Activated CD4-positive, alpha-beta T cell treated with anti-CD3 and anti-CD28 coated beads, Interleukin-10, Interleukin-2, amounts not matched to agents 100 ng/mL and 50 ng/mL, durations not matched to agents 16 hours and 8 hours (primary cell): ENCODE results near the gene ERC1.
A peak's percentile ranks its signal among the peaks of the same experiment; 100 is the strongest.

ENCODE experiments used
- DNase-seq: peaks from one replicate; pipeline ENCODE4 v3.0.0-alpha.2; 2020

ERC1 gene

DNA sequence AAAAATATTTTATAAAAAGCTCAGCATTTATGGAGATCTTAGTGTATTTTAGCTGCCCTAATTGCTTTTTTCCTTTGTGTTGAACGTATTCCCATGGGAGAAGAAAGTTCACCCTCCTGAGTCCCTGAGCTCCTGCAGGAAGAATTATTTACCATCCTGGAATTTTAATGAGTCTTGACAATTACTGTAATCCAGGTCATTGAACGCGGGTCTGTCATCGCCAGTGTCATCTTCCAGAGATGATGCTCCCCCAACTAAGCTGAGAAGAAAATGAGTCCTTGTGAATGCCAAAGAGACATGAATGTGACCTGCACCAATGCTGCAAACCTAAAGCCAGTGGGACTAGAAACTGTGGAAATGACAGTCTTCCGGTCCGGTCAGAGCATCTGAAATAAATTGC lies 473.9 kb downstream of the ERC1 start:
- DNase-seq: no peak

DNA sequence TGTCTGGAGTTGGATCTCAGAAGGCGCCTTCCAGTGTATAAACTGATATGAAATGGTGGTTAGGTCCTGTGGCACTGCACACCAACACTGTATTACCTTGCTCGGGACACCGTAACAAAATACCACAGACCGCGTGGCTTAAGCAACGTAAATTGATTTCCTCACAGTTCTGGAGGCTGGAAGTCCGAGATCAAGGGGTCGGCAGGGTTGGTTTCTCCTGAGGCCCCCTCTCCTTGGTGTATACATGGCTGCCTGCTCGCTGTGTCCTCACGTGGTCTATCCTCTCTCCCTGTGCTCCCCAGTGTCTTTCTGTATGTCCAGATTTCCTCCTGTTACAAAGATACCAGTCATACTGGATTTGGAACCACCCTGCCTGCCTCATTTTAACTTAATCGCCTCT lies 475.0 kb downstream of the ERC1 start:
- DNase-seq: no peak

DNA sequence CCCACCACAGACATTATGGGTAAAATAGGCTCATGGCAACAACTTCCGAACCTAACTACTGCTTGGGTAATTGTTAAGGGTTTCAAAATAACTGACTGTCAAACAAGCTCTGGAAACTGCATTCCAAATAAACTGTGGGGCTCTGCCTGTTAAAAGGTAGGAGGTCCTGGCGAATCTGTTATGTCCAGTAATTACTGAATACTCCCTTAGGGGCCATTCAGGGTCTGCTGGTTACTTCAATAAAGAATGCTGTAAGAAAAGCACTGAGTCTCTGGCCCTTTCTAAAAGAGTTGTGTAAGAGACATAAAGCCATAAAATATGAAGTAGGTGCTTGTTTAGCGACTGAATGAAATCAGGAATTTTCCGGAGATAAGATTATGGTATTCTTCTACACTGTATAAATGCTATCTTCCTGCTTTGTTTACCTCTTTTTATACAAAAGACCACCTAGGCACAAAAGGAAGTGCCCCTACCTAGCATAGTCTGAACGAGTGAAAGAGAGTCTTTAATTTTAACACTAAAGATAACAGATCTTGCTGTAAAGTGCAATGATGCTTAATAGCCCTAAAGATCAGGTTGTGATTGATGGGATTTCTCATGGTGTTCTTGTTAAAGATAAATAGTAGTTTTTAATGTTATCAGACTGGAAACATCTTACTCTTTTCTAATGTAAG lies 475.6 kb downstream of the ERC1 start:
- no peak for DNase-seq

DNA sequence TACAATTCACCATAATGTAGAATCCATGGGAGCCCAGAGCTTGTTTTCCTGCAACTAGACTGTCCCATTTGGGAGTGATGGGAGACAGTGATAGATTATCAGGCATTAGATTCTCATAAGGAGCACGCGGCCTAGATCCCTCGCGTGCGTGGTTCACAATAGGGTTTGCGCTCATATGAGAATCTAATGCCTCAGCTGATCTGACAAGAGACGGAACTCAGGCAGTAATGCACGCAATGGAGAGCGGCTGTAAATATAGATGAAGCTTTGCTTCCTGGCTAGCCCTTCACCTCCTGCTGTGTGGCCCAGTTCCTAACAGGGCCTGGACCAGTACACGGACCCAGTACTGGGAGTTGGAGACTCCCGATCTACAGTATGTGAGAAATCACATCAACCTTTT lies 476.7 kb downstream of the ERC1 start:
- DNase-seq: no peak

DNA sequence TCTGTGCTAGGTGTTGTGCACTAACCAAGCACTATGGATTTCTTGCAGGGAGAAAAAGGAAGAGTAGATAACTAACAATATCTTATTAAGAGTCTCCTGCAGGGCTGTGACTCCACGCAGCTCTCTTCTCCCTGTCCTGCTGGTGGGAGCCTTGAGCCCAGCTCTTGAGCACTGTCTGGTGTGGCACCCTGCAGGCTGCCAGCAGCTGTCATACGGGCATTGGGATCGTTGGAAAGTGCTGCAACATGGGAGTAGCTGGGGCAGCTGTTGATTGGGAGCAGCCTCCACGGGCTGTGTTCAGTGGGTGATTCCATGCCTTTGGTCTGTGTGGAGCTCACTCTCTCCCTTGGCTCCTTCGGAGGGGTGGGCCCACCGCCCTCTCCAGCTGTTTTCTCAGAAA lies 478.0 kb downstream of the ERC1 start:
- no peak for DNase-seq

DNA sequence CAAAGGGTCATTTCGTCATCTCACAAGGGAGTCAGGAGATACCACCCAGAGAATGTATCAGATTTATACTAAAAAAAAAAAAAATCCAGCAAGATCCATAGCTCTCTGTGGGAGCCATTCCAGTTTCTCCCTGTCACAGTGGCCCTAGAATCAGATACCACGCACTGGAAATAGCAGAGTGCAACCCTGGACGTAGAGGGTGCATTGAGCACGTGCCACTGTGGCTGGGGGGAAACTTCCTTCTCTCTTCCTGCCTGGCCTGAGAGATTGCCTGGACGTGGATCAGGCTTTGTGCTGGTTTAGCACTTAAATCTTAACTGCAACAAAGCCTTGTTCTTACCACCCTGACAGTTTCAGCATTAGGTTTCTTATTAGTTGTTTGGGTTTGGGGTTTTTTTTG lies 479.0 kb downstream of the ERC1 start:
- DNase-seq: no peak

DNA sequence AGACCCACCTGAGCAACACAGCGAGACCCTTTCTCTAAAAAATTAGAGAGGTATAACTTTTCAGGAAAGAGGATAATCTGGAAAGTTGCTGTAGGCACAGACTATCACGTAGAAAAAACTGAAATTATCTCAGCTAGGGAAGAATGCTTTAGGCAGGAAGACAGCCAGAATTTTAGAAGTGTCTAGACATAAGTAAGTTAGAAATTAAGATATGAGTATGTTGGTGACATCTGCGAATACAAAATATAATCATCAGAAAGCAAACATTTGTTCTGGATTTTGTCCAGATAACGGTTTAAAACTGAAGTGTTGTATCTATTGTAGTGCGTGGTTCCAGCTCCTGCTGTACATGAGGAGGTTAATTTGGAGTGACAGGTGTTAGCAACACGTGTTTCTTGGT lies 480.2 kb downstream of the ERC1 start:
- DNase-seq: no peak

DNA sequence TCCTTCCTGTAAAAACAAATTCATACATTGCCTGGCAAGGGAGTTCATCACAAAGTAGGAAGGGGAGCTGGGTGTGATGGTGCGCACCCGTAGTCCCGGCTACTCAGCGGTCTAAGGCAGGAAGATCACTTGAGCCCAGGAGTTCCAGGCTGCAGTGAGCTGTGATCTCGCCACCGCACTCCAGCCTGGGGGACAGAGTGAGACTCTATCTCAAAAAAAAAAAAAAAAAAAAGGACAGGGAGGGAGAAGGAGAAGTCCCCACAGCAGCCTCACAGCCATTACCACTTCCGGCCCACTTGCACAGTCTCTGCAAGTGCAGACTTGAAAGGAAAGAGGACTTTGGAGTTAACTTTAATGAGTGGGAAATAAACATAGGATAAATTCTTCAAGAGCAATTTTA lies 482.4 kb downstream of the ERC1 start:
- peak; percentile 76 for DNase-seq

DNA sequence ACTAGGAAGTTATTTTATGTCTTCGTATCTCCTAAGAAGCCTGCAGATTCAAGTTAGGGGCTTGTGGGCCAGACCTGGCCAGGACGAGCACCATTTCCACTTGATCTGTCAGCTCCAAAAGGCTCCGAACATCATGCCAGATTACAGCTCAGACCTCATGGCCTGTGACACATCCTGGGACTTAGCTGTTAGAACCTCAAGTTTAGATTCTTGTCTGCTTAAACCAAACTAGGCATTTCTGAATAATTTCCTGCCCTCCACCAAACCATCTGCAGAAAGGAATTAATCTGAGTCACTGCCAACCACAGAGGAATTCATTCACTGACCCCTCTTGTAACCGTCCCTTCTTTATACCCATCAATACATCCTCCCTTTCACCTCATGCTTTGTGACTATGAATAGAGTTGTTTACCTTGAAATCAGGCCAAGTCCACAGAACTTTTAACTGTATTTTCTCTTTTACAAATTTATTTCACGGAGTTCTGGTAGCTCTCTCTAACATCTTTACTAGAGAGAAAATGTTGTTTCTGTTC lies 483.1 kb downstream of the ERC1 start:
- peak; percentile 93 for DNase-seq

DNA sequence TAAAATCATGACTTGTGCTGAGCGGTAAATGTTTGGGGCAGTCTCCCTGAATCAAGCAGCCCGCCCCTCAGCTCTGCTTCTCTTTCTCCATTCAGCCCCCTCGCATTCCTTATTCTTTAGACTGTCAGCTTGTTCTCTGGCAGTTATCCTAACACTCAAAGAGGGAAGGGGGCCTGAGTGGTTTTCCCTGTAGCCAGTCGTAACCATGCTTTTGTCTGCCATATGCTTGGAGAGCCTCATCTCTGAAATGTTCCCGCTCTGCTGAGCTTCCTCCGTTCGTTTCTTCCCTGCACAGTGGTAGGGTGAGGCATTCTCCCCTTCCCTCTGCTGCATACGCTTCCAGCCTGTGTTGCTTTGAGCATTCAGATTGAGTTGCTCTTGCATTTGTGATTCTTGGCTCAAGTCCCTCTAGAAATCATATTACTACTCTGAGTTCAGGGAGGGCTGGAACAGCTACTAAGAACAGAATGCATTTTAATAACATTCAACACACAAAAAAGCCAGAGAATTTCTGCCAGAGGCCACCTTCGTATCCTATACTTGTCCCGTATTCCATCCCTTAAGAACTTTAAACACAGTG lies 483.6 kb downstream of the ERC1 start:
- DNase-seq: no peak

DNA sequence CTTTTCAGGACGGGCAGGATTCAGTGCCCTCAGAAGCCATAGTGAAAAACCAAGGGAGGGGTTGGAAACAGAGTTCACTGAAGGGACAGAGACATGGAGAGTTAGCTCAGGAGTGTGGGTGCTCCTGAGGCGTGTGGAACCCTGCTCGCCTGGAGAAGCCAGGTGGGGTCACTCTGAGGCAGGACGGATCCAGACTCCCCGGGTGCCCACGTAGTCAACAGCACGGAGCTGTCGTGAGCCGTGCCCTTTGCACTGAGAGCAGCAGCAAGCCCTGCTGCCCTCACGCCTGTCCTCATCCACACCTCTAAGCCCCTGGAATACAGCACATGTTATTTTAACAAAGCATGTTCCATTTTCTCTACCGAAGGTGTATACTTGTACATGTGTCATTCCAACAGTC lies 488.6 kb downstream of the ERC1 start:
- no peak for DNase-seq

DNA sequence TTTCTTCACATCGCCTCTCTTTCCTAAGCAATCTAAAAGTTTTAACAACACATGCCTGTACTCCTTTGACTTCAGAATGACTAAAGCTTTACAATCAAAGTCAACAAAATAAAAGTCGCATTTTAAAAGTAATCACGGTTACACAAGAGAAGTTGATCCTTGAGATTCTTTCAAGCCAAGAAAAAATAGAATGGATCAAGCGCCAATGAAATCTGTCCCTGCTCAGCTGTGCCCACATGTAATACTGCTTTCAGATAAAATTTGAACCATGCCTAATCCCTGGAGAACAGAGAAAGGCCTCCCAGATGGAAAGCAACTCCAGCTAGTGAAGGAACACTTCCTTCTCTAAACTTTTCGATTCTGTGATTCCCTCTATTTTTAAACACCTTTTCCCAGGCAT lies 490.3 kb downstream of the ERC1 start:
- no peak for DNase-seq

DNA sequence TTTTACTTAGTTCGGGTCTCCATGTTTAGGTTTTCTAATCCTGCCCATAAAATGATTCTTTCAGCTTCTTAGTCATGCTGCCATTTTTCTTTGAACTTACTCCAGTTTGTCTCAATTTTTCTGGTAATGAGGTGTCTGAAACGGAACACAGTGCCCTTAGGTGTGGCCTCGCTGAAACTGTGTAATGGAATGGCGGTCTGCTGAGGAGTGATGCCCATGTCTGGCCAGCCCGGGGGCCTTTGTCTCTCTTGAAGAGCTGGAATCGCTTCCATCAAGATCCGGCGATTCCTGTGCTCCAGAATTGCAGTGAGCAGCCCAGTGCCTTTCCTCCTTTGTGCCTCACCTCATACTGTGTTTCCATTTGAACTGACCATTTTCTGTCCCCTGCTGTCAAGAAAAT lies 490.9 kb downstream of the ERC1 start:
- no peak for DNase-seq

DNA sequence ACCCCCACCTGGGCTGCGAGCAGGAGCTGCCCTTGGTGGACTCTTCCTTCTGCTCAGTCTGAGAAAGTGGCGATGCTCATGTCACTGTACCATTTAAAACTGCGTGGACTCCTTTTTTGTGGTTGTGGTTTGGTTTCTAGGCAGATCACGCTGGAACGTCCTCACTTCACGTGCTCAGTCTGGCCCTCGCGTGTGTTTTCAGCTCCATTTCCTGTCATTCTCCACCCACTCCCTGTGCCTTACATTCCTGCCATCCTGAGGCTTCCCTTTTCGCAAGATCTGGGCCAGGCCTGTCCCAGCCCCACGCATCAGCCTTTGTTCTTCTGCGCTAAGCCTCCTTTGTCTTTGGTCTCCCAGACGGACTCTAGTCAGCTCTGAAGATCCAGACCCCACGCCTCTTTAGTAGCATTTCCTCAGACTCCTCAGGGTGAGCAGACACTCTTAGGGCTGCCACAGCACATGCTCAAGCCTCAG lies 497.9 kb downstream of the ERC1 start:
- peak; percentile 22 for DNase-seq

DNA sequence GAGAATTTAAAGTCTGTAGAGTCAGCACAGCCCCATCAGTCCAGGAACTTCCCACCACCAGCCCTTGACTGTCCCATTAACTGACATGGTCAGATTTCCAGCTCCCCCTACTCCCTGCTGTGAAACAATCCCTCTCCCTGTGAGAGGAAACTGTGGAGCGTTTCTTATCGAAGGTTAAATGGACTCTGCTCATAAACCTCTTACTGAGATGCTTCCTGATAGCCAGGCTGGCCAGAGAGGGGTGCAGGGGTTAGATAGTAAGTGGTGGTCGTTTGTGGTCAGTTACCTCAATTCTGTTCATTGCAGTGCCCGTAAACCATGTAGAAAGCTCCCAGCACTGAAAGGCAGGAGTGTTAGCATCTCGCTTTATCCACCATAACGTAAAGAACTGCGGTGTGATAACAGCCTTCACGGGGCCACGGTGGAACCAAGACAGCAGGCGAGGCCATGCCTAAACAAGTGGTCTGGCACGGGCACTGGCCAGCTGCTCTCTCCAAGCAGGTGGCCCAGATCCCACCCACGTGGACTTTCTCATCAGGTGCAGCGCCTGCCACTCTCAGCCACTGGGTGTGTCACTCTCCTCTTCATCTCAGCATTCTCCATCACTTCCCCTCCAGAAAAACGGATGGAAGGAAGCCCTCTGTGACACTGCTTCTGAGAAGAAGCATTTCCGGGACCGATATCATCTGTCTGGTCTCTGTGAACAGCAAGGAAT lies 501.1 kb downstream of the ERC1 start:
- no peak for DNase-seq

DNA sequence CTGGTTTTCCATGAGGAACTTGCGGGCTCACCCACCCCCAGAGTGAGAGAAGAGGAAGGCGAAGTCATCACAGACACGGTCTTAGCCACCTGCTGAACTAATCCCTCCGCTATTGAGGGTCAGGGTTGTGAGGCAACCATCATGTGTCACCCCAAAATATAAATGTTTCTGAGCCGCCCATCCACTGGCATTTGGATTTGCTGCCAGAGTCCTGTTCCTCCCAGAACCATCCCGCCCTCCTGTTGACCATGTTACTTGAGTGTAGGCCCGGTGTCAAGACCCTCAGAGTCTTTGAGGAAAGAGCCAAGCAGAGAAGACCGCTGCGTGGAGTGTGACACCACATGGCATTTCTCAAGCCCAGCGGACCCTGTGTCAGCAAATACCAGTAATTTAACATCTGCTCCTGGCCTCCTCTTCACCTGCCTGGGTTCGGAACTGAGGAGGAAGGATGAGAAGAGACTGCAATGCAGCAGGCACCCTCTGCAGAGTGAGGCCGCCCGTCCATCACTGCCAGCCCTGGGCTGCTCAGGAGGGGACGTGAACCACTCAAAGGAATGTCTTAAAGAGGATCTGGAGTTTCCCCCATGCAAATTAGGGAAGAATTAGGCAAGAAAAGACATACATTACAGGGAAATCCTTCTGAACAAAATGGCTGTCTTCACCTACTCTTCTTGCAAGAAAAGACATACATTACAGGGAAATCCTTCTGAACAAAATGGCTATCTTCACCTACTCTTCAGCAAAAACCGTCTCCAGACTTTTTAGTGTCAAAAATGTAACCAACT lies 502.9 kb downstream of the ERC1 start:
- DNase-seq: no peak

DNA sequence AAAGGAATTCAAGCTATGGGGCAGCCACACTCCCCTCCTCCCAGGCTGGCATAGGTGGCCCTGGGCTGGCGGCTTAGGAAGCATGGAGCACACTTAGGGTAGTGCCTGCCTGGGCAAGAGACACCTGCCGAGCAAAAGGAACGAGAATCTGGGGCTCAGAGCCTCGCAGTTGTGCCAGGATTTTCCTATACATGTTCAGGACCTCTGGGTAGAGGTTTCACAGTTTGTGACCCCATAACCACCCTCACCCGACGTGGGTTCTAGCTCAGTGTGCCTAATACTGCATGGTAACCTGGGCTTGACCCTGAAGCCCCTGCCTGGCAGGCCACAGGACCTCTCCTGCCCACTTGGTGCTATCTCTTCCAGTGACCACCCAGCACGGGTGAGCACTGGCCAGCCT lies 503.8 kb downstream of the ERC1 start:
- no peak for DNase-seq

DNA sequence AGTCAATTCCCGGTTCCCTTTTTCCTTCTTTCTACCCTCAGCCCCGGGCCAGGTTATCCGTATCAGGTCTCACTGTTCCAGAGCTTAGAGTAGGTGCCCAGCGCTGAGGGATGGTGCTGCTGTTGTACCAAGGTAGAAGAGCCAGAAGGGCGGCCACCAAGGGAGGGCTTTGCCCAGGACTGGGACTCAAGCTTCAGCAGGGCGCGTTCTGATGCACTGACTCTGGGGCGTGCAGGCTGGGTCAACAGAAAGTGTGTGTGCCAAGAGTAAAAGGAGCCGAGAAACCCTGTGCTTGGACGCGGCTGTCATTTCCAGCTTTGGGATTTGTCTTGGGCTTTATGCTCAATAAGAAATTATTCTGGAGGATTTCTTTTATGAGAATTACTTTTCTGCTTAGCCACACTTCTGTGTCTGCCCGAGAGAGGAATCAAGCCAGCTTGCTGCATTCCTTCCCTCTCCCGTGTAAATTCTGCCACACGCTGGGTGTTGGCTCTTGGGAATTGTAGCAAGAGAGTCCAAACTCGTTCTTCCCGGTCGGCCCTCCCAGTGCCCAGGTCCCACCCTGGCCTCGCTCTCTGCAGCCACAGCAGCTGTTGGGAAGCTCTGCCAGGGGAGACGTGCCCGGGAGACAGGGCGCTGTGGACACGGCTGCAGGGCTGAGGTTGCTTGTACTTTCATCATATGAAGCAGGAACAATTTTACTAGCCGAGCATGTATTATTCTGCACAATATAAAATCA lies 505.3 kb downstream of the ERC1 start:
- no peak for DNase-seq

DNA sequence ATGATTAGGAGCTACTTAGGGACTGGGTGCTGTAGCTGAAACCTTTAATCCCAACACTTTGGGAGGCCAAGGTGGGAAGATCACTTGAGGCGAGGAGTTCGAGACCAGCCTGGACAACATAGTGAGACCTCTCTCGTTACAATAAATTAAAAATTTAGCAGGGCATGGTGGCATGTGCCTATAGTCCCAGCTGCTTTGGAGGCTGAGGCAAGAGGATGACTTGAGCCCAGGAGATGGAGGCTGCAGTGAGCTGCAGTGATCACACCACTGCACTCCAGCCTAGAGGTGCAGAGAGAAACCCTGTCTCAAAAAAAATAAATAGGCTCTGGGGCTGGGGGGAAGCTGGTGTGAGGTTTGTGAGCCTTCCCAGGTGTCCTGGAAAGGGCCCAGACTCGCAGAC lies 506.1 kb downstream of the ERC1 start:
- no peak for DNase-seq

DNA sequence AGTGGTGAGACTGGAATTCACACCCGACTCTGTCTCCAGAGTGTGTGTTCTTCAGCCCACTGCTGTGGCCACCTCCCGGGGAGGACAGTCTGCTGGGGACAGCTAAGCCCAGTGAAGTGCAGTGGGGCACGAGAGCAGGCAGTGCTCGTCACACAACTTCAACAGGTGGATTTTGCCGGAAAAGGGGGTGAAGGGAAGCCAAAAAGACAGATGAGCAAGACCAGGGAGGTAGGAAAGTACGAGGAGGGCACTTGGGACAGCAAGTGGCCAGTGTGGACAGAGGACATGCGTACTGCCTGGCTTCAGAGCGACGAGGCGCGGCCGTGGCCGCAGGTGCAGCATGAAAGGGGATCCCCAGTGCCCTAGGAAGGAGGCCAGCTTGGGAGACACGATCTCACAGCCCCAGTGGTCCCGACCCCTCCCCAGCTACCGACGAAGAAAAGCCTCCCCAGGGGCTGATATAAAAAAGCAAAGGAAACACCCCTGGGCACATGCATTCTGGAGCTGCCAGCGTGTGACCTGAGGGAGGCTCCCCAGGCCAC lies 507.2 kb downstream of the ERC1 start:
- DNase-seq: no peak

DNA sequence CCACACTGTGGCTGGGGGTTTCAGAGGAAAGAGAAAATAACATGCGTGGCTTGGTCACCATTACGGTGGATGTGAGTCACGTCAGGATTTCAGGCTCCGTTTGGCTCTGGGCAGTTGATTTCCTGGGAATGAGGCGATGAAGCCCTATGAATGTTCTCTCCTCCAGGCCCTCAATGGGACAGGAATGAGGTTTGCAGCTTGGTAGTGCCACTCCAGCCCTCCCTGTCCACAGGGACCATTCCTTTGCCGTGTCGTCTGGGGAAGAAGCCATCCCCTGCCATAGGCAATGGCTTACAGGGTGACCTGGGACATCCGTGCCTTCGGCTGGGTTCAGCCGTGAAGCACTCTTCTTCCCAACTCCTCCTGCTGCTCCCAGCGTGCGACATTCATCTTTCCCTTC lies 508.3 kb downstream of the ERC1 start:
- no peak for DNase-seq

DNA sequence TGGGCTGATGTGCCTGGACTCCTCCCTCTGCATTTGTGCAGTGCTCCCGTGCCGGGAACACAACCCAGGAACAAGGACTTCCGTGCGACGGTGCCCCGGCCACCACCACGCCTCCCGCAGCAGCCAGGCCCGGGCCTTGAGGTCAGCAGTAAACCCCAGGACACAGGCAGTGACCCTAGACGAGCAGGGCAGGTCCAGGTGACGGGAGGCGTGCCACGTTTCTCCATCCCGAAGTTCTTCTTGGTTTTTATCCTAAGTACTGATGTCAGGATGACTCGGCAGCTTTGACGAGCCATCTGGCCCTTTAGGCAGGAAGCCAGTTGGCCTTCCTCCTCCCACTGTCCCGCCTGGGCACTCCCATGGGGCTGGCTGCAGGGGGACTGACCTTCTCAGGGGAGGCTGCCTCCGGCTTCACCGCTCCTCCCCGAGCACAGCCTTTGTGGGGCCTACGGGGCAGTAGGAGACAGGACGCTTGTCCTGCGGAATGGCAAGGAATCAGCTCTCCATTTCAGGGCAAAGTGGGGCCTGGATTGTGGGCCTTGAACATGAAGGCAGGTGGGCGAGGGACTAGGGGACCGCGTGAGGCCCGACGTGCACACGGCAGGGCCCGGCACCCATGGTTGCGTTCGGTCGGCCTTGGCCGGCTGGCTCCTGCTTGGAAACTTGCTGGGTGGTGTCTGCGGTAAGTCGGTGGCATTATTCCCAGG lies 509.2 kb downstream of the ERC1 start:
- no peak for DNase-seq
